Endometrial microvascular endothelial cells (primary cell): ENCODE results near the gene FBXO41. TPM values are rescaled to one million over a fixed set of nuclear protein-coding genes. Genes with fewer than 3 reads are reported as not detected.
"Not testable (repeated sequence)": the region's sequence is repeated elsewhere in the genome, so short reads cannot be mapped to it uniquely, and the experiment has no call there.

ENCODE experiments used
- in situ Hi-C: cut with HindIII; loops from 2 replicates; pipeline ENCODE4 v1.10.0; 2017; ENCODE audit warnings: low sequenced_read_pairs, low pct_unique_long_range_greater_than_20kb; ENCODE audit errors: inconsistent ontology term
- total RNA-seq: library from RNA; depleted of rRNA; stranded (reverse); fragments of >200 nt; gene quantifications from one replicate; pipeline ENCODE4 v1.2.3, GENCODE V29; 2015; ENCODE audit errors: inconsistent ontology term

Gene FBXO41
- total RNA-seq, 1 donor from 2014 or later, result not detected

DNA sequence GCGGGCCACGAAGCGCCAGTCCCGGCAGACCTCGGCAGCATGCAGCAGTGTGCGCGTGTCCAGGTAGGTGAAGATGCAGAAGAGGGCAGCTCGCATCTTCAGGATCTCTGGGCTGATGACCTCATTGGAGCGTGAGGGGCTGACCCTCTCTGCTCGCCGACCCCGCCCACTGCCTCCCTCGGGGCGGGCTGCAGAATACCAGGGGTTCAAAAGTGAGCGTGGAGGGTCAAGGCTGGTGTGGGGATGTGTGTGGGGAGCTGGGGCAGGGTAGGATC, 20.0 kb downstream of the FBXO41 start:
- in situ Hi-C loops, result no loop called here

DNA sequence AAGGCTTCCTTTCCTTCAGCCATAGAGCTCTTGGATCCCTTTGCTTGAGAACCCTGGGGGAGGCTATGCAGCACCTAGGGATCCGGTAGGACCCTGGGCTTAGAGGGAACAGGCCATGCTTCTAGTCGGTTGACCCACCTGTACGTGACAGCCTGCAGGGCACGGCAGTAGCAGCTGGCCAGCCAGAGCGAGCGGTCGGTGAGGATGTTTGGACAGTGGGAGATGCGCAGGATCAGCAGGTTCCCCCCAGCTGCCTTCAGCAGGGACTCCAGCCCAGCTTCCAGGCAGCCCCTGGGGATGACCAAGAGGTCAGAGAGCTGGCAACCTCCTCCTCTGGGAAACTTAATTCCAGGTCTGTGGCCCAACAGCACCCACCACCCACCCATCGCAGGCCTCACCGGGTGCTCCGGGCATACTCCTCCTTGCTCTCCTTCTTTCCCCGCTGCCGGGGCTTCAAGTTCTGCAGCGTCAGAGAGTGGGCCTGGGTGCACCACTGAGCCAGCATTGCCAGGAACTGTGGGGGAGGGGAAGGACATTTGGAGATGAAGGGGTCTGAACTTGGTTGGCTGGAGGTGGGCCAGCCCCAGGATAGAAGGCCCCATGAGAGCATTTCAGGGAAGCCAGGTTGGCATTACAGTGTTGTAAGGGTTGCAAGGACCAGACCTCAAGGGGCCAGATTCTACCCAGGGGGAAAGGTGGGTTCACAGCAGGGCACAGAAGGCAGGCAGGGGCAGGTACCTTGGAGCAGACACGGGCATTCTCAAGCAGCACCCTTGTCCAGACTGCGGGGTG, 20.5 kb downstream of the FBXO41 start:
- in situ Hi-C loops, result no loop called here

DNA sequence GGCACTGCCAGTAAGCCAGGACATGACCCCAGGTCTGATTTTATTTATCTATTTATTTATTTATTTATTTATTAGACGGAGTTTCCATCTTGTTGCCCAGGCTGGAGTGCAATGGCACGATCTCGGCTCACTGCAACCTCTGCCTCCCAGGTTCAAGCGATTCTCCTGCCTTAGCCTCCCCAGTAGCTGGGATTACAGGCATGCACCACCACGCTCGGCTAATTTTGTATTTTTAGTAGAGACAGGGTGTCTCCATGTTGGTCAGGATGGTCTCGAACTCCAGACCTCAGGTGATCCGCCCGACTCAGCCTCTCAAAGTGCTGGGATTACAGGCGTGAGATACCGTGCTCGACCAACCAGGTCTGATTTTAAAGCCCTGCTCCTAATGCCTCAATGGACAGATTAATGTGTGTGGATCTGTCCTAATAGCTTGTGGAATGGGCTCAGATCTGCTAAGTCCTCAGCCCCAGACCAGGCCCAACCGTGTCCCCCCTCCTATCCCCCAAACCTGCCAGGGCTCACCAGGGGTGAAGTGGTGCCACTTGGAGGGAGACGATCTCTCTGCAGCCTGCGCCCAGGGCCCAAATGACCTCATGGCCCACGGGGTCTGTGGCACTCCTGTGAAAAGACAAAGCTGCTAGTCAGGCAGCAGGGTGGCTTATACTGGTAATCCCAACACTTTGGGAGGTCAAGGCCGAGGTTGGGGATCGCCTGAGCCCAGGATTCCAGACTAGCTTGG, 21.4 kb downstream of the FBXO41 start:
- in situ Hi-C loops, result not testable (repeated sequence)

DNA sequence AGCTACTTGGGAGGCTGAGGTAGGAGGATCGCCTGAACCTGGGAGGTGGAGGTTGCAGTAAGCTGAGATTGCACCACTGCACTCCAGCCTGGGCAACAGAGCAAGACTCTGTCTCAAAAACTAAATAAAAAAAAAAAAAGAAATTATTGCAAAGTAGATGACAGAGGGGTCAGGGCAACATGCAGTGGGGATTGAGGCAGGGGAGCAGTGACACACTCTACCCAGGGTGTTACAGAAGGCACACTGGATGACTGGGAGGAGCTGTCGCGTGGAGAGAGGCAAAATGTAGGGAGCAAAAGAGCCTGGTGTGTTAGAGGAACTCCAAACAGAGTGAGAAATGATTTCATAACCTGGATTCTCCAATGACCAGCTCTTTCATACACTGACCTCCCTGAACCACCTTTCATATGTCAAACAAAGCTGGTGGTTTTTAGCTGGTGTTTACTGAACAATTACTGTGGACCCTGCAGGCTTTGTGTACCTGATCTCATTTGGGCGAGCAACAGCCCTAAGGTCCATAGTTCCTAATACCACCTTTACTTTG, 22.1 kb downstream of the FBXO41 start:
- in situ Hi-C loops, result no loop called here

DNA sequence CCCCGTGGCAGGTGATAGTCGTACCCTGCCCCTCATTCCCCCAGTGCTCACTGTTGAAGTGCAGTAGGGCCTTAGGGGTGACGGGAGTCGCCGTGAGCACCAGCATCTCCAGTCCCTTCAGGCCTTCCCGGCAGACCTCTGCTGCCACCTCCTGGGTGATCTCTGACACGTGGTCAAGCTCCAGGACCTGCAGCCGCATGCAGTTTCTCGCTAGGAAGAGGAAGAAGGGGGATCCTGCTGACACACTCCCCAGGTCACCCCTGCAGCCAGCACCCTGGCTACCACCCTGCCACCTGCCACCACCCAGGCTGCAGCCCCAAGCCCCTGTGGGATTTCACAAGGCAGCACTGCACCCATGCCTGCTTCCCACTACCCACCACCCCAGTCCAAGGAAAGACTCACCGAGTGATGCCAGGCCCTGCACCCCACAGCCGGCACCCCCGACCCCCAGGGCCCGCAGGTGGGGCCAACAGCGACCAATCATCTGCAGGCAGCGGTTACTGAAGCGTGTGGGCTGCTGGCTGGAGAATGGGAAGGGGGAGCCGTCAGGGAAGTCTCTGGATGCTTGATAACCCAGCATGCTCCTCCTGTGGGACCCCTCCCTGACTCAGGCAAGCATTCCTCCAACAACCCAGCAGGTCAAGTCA, 23.8 kb downstream of the FBXO41 start:
- in situ Hi-C loops, result no loop called here

DNA sequence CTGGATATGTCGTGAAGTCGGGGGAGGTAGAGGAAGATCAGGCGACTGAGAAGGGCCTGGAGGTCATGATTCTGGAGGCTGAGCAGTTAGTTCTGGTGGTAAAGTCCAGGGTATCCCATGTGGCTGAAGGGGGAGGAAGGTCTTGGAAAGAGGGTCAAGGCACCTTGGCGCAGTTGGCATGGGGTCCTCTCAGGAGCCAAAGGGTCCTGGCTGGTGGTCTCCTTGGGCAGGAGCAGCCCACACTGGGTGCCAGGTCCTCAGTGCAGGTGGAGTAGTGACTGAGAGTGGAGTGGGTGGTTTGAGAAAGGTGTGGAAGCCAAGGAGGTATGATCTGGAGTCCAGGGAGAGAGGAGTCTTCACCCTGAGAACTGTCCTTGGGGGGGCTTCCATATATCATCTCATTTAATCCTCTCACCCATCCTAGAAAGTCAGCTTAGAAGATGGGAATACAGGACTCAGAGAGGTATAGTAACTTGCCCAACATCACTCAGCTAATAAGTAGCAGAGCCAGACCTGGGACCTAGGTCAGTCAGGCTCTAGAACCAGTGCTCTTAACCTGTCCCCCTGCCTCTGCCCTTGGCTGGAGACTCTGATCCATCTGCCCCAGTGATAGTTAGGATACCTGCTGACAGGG, 24.5 kb downstream of the FBXO41 start:
- in situ Hi-C loops, result no loop called here

DNA sequence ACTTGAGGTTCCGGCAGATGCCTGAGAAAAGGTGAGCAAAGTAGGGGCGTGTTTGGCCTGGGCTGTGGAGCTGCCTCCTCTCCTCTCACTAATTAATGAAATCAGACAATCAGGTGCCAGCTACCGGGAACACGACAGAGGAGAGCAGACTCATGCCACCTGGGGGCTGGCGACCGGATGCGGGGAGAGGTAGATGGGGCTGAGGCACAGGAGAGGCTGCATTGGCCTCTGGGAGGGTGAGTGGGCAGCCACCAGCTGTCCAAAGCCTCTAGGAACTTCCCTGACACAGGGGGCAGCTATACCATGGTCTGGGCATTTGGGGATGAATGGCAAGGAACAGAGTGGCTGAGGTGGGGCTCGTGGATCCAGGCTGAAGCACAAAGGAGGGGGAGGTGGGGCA, 25.0 kb downstream of the FBXO41 start:
- in situ Hi-C loops, result no loop called here

DNA sequence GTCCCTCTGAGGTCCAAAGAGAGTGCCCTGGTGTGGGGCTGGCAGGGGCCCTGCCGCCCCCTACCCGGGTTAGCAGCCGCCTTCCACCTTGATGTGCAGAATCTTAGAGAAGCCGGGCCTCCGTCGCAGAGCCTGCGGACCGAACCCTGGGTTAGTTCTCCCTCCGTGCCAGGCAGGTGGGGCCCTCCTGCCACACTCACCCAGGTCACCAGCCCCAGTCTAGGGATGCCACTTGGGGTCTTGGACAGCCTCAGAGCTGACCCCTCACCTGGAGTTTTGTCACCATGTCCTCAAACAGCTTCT, 25.4 kb downstream of the FBXO41 start:
- in situ Hi-C loops, result no loop called here

DNA sequence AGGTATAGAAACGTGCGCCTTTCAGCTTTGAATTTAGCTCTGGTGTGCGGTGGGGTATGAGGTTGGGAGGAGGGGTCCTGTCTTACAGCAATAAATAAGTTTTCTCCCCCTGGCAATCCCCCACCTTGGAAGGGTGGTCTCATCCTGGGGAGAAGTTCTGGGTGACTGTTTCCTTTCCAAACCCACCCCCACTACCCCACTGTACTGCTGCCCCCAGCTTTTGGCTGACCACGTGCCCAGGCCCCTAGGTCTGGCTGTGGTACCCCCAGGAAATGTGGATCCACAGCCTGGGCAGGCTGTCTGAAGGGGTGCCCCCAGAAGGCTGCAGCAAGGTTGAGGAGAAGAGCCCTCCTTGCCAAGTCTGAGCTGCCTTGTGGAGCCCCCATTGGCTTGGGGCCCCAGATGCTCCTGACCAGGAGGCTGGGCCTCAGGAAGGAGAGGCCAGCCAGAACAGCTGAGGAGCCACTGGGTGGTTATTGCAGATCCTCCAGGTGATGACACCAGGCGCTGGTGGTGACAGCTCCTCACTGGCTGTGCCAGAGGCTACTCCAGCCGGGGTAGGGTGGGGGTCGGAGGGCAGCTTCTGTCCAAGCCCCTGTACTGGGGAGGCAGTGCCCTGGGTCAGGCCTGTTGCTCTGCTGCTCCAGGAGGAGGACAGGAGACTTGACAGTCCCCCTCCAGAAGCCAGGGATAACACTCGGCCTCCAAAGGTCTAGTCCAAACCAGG, 25.9 kb downstream of the FBXO41 start:
- in situ Hi-C loops, result no loop called here

DNA sequence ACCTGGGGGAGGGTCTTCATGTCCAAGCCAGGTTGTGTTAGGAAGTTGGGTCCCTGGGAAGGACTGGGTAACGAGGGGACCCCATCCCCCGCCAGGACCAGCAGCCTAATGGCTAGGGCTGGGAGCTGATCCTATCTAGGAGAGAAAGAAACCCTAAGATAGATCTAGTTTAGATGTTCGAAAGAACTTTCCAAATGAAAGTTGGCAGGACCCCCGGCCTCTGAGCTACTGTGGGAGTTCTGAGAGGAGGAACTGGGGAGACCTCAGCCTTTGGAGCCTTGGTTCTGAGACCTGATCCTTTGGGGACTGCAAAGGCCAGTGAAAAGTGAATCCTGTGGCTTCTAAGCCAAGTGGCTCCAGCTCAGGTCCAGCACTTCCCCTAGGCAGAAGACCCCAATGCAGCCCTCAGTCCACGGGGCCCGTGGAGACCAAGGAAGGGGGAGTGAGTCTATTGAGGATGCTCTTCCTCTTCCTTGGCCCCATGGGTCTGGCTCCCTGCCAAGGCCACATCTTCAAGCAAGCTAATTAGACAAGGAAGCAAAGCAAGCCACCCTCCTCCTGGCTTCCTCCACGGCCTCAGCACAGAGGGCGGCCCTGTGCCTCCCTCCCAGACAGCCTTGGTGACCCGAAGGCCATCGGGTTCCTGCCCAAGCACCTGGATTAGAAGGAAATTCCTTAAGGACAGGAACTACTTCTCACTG, 26.7 kb downstream of the FBXO41 start:
- in situ Hi-C loops, result no loop called here

DNA sequence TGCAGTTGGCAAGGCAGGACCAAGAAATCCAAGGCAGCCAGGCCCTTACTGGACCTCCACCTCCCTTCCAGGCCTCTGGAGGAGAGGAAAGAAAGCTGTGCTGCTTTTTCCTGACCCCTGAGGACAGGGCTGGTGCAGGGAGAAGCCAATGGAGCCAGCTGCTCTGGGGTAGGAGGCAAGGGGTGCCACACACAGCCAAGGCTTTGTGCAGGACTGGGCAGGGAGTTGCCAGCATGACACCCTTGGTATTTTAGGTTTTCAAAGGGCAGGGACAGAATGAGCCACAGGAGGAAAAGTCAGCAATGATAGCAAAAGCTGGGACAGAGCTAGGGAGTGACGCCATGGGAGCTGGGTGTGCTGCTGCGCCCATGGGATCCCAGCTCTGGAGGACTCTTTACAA, 27.3 kb downstream of the FBXO41 start:
- in situ Hi-C loops, result no loop called here

DNA sequence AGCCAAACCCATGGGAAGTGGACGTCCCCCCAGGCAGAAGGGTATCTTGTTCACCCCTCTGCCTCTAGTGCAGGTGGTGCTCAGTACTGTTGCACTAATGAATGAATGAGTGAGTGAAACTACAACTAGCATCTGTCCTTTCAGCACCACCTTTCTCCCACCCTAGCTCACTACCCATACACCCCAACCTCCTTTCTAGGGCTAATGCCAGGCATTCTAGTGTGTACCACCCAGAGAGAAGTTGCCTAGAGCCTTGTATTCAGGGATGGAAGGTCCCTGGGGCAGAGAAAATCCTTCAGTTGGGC, 27.7 kb downstream of the FBXO41 start:
- in situ Hi-C loops, result no loop called here

DNA sequence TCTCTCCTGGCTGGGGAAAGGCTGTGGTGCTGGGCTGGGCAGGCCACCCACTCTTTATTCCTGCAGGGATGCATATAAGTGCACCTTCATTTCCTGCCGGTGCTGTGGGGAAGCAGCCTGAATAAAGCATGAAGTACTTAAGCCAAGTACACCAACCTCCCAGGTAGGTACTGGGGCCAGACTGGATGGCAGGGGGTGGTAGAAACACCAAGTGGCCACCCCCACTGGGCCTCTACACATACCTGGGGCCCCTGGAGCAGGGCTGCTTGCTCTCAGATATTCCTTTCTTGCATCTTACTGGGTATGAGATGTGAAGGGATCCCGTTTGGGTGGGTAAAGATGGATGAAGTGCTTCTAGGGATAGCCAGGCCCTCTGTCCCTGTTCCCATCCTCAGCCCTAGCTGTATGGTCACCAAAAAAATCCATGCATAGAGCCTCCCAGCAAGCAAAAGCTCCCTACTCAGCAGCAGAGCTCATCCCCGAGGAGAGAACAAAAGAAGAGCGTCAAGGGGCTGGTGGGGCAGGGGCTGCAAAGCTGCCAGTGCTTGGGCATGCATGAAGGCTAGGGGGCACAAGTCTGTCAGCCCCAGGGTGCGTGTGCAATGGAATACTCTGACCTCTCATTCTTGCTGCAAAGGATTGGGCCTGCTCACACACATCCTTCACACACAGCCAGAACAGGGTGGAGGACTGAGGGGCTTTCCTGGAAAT, 28.2 kb downstream of the FBXO41 start:
- in situ Hi-C loops, result no loop called here

DNA sequence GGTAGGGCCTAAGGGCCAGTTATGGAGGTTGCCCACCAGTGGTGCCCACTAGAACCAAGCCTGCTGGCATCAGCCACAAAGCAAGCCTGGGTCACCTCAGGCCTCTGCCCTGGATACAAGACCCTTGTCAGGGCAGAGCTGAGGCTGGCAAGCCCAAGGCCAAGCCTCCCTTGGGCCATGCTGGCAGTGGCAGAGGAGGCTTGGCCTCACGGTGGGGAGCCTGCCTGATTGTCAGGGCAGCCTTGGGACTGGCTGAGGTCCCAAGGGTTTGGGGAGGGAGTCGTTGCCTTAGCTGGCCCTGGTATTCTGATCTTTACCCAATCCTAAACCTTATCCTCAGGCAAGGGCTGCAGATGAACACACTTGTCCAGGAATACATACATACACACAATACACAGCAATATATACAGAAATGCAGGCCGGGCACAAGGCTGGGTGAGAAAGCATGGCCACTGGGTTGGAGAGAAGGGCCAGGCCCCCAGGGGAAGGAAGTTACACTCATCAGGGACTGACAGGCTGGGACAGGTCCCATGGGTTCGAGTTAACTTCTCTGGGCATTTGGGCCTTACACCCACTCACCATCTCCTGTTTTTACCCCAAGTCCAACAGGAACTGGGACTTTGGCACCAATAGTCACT, 29.2 kb downstream of the FBXO41 start:
- in situ Hi-C loops, result no loop called here

DNA sequence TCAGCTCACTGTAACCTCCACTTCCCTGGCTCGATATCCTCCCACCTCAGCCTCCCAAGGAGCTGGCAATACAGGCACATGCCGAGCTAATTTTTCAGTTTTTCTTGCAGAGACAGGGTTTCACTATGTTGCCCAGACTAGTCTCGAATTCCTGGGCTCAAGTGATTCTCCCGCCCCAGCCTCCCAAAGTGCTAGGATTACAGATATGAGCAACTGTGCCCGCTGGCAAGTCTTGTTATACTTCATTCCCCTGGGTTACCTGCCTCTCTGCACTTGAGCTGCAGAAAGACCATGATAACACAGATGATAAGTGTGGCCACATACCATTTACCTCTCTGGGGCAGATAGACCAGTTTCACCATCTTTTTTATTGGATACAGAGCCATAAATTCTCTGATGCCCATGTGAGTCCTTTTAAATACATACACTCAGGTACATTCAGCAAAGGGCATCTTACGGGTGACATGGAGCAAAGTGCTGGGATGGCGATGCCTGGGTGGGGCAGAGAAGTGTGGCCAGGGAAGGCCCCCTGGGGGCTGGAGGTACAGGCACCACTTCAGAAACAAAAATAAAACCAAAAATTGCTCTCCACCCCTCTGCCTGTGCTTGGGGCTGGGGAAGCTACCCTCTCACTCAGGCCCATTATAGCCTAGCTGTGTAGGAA, 29.8 kb downstream of the FBXO41 start:
- in situ Hi-C loops, result no loop called here

DNA sequence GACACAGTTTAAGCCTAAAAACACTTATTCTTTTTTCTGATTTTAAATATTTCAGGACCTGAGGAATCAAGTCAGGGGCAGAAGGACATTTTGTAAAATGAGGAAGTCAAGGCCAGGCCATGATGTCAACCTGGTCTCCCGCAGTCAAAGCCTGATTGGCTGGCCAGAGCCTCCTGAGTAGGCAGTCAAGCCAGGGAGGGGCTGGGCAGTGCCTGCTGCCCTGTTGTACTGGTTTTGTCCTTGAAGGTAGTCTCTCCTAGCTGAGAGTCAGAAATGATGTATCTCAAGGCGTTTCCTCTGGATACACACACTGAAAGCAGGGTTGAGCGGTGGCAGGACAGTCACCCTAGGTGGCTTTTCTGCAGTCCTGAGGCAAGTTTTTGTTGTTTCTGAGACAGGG, 30.4 kb downstream of the FBXO41 start:
- in situ Hi-C loops, result no loop called here

DNA sequence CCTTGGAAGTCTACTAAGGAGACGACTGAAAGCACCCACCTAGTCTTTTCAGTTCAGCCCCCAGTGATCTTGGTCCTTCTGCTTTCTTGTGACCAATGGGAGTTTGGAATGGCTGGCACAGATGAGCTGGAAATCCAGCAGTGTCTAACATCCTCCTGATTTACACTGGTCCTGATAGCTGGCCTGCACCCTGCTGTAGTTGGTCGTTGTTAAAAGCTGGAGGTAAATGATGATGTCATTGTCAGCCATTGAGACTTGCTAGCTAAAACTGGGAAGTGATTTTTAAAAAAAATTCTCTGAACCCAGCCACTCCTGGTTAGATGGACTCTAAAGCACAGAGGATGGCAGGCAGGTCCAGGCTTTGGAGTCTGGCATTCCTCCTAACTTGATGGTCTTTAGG, 30.9 kb downstream of the FBXO41 start:
- in situ Hi-C loops, result no loop called here
